GM12891 (cell line): Measurements from ENCODE around the gene NCAPG.

ENCODE experiments used
- PAX5 ChIP-seq: IDR thresholded peaks from 2 replicates; pipeline ENCODE4 v1.6.1; 2011; ENCODE audit warnings: low read length, moderate library complexity, mild to moderate bottlenecking; ENCODE audit not compliant: insufficient read depth, severe bottlenecking
- POLR2A ChIP-seq: IDR thresholded peaks from 2 replicates; pipeline ENCODE4 v1.6.1; 2011; ENCODE audit warnings: low read depth, low read length, control low read depth
- POLR2AphosphoS5 ChIP-seq: IDR thresholded peaks from 2 replicates; pipeline ENCODE4 v1.6.1; 2011; ENCODE audit warnings: low read depth, low read length, control low read depth
- POU2F2 ChIP-seq: IDR thresholded peaks from 2 replicates; pipeline ENCODE4 v1.6.1; 2011; ENCODE audit warnings: low read depth, mild to moderate bottlenecking, control low read depth, low read length, moderate library complexity
- TAF1 ChIP-seq: IDR thresholded peaks from 2 replicates; pipeline ENCODE4 v1.6.1; 2011; ENCODE audit warnings: low read depth, low read length, control low read depth

DNA sequence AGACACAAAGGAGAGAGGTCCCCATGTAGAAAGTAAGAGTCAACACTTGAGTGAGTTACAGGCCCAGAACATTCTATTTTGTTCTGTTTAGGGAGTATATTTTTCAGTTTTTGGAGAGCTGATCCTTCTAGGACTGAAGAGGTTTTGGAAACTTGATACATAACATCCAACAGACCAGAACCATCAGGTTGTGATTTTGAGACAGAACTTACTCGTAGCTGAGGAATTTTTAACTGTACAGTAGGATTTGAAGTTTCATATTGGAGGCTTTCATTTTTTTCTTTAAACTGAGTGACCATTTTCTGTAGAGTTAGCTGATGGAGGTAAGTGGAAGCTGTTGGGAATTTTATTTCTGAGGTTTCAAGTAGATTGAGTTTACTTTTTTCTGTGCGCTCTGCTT, 73.3 kb downstream of the NCAPG start:
- no peak for TF ChIP-seq POLR2A
- TF ChIP-seq POLR2AphosphoS5, result no peak
- TF ChIP-seq TAF1, result no peak
- no peak for TF ChIP-seq POU2F2
- no peak for TF ChIP-seq PAX5
